T-helper 17 cell (primary cell): ENCODE measurements around the gene MON2. TPM values are rescaled to one million over a fixed set of nuclear protein-coding genes. Genes with fewer than 3 reads are reported as not detected.
"Not testable (repeated sequence)": the region's sequence is repeated elsewhere in the genome, so short reads cannot be mapped to it uniquely, and the experiment has no call there.

ENCODE experiments used
- ATAC-seq: fragments of 150-1000 bp; cut with Tn5 transposase; 2 replicates; pipeline ENCODE4 v1.10.0; 2021; ENCODE audit warnings: mild to moderate bottlenecking, moderate library complexity
- DNase-seq, 3 donors: peaks; one replicate each; pipeline versions ENCODE4 v3.0.0 to v3.0.0-alpha.2; 2020 to 2021
- H3K9me3 ChIP-seq: one replicate; pipeline ENCODE4 v1.7.0; 2013; ENCODE audit warnings: low read length, mild to moderate bottlenecking; ENCODE audit not compliant: control insufficient read depth, poor library complexity, severe bottlenecking
- H3K27ac Mint-ChIP-seq: one replicate; pipeline ENCODE4 v1.8.0; 2022; ENCODE audit warnings: mild to moderate bottlenecking, moderate library complexity, mixed read lengths
- H3K27me3 Mint-ChIP-seq: one replicate; pipeline ENCODE4 v1.8.0; 2022; ENCODE audit warnings: mixed read lengths
- H3K36me3 Mint-ChIP-seq: one replicate; pipeline ENCODE4 v1.8.0; 2022; ENCODE audit warnings: low read depth, mixed read lengths
- H3K4me1 Mint-ChIP-seq: one replicate; pipeline ENCODE4 v1.8.0; 2022; ENCODE audit warnings: mild to moderate bottlenecking, mixed read lengths
- H3K4me3 Mint-ChIP-seq: one replicate; pipeline ENCODE4 v1.8.0; 2022; ENCODE audit warnings: mild to moderate bottlenecking, moderate library complexity, mixed read lengths
- total RNA-seq, 4 donors: library from RNA in 2 of 4; stranded (reverse) in 2 of 4; gene quantifications; one replicate each; pipeline ENCODE4 v1.2.3 and lab custom pipeline; 2022 to 2026

Gene MON2, protein sequence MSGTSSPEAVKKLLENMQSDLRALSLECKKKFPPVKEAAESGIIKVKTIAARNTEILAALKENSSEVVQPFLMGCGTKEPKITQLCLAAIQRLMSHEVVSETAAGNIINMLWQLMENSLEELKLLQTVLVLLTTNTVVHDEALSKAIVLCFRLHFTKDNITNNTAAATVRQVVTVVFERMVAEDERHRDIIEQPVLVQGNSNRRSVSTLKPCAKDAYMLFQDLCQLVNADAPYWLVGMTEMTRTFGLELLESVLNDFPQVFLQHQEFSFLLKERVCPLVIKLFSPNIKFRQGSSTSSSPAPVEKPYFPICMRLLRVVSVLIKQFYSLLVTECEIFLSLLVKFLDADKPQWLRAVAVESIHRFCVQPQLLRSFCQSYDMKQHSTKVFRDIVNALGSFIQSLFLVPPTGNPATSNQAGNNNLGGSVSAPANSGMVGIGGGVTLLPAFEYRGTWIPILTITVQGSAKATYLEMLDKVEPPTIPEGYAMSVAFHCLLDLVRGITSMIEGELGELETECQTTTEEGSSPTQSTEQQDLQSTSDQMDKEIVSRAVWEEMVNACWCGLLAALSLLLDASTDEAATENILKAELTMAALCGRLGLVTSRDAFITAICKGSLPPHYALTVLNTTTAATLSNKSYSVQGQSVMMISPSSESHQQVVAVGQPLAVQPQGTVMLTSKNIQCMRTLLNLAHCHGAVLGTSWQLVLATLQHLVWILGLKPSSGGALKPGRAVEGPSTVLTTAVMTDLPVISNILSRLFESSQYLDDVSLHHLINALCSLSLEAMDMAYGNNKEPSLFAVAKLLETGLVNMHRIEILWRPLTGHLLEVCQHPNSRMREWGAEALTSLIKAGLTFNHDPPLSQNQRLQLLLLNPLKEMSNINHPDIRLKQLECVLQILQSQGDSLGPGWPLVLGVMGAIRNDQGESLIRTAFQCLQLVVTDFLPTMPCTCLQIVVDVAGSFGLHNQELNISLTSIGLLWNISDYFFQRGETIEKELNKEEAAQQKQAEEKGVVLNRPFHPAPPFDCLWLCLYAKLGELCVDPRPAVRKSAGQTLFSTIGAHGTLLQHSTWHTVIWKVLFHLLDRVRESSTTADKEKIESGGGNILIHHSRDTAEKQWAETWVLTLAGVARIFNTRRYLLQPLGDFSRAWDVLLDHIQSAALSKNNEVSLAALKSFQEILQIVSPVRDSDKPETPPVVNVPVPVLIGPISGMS (N-terminal part only)
- 10 to 100 TPM; 62.2 to 71.0 TPM for total RNA-seq
- 122 to 129 reads per million in 2 donors for total RNA-seq (lab: John Stamatoyannopoulos, UW)

DNA sequence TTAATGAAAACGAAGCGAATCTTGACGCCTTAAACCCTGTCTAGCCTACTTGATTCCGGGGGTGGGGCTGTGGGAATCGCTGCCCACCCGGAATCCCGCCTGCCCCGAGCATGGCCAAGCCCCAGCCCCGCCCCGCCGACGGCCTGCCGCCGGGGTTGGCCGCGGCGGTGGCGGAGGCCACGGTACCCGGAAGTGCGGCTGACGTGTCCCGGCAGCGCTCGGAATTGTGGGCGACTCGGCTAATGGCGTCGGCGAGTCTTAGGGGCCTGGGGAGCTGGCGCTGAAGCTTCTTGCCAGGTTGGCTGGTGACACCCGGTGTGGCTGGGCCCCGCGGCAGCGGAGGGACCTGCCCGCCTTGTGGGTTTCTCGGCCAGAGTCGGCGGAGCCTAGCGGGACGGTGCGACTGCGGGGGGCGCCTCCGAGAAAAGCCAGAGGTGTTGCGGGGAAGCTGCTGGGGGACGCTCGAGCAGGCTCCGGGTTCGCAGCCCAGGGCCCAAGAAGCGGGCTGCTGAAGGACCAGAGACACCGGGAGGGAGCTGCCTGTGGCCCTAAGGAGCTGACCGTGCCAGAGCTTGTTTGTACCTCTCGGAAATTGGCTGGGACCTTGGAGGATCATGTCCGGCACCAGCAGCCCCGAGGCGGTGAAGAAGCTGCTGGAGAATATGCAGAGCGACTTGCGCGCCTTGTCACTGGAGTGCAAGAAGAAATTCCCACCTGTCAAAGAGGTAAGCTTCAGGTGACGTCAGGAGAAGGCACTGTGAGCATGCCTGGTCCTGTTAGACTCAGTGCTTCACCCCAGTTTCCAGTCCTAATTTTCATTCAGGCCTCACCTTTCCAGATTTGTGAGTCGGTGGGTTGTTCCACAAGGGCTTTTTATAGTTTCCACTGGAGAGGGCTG is at the start of gene MON2:
TSS of gene MON2 (plus strand) at position 233 of the 898 bp plus-strand sequence. CDS start at position 615, 382 bp downstream.
- H3K4me1 Mint-ChIP-seq: peaks cover 14% of the 10 kb centered on the region
- DNase-seq (peak; percentile 74 to 90 (median 84)), ATAC-seq (peak; percentile 98)
- no peaks in the 10 kb centered on the region for H3K36me3 Mint-ChIP-seq
- peak within 1 kb of the TSS; percentile 99 for H3K27ac Mint-ChIP-seq
- H3K9me3 ChIP-seq: no peaks in the 10 kb centered on the region
- H3K27me3 Mint-ChIP-seq: no peaks in the 10 kb centered on the region
- peak within 1 kb of the TSS; percentile 98 for H3K4me3 Mint-ChIP-seq

DNA sequence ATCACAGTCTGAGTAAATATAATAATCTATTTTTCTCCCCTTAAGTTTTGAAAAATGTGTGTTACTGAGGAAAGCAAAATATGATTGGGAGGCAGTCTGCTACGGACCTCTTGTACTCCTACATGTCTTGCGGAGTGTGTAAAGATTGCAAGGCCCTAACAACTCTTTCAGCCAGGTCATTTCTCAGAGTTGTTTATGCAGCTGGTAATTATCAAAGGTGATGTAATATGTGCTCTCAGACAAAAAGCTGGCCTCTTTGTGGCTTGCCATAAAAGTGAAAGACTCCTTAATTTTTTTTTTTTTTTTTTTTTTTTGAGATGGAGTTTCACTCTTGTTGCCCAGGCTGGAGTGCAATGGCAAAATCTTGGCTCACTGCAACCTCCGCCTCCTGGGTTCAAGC is 40.5 kb upstream of the MON2 start:
- peaks cover 2% of the 10 kb centered on the region for H3K4me1 Mint-ChIP-seq
- peaks cover 16% of the 10 kb centered on the region for H3K27me3 Mint-ChIP-seq
- H3K27ac Mint-ChIP-seq: no peak overlapping the region
- no peak overlapping the region for H3K4me3 Mint-ChIP-seq
- ATAC-seq: no peak
- no peaks in the 10 kb centered on the region for H3K36me3 Mint-ChIP-seq
- H3K9me3 ChIP-seq: no peaks in the 10 kb centered on the region
- no peak for DNase-seq

DNA sequence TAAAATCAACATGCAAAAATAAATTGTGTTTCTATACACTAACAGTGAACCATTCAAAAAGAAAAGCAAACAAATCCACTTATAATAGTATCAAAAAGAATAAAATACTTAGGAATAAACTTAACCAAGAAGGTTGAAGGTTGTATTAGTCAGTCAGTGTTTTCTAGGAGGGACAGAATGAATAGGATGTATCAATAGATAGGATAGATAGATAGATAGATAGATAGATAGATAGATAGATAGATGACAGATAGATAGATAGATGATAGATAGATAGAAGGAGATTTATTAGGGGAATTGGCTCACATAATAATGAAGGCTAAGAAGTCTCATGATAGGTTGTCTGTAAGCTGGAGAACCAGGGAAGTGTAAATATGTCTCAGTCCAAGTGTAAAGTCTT is 37.2 kb upstream of the MON2 start:
- no peak overlapping the region for H3K4me3 Mint-ChIP-seq
- peaks cover 29% of the 10 kb centered on the region for H3K27me3 Mint-ChIP-seq

GRCh38 chr12:62434494-62435302 is 31.9 kb upstream of the MON2 start:
- Mint-ChIP-seq H3K4me1 (peaks cover 17% of the 10 kb centered on the region), H3K27ac (peak overlapping the region; percentile 57), H3K36me3 (no peaks in the 10 kb centered on the region), H3K27me3 (peaks cover 58% of the 10 kb centered on the region), H3K4me3 (peak overlapping the region; percentile 93)
- peak; percentile 44 for ATAC-seq
- no peak for DNase-seq
- no peaks in the 10 kb centered on the region for H3K9me3 ChIP-seq

More for the DNA sequence above, 37.2 kb upstream of the MON2 start:
- no peaks in the 10 kb centered on the region for H3K9me3 ChIP-seq
- H3K4me1 Mint-ChIP-seq: peaks cover 2% of the 10 kb centered on the region
- DNase-seq (no peak), ATAC-seq (no peak)
- no peaks in the 10 kb centered on the region for H3K36me3 Mint-ChIP-seq
- H3K27ac Mint-ChIP-seq: no peak overlapping the region

DNA sequence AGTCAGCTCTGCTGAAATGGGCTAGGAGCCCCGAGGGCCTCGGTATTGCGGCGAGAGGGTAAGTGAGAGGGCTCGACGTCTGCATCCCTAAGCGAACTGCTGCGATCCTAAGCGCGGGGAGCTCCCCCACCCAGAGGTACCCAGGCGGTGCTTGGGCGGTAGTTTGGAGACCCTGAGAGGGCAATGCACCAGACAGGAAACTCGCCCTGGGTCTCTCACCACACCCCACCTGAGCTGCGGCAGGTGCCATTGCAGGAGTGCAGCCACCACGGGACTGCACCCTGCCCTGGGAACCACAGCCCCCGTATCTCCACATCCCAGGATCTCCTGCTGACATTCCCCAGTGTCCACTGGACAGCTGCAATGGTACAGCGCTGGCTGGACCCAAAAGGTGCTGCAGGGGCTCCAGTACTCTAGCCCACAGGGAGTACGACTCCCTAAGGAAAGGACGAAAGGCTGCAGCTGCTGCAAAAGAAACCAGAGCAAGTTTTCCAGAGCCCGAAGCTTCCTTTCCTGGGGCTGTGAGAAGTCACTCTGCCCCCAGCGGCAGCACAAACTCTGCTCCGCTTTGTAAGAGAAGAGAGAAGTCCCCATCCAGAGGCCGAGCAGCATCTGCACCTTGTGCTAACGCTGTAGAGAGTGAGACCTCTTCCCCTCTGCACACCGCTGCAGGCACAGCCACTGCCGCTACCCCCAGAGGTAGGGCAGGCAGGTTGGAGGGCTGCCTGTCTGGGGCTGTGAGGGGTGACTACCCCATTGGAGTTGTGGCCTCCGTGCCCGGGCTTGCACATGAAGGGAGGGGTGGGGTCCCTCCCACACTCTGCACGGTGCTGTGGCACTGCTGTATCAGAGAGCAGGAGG is 31.1 kb upstream of the MON2 start:
- DNase-seq (peak in 1 of 3 donors; percentile 12), ATAC-seq (peak; percentile 74)
- Mint-ChIP-seq H3K36me3 (no peaks in the 10 kb centered on the region), H3K4me3 (peak overlapping the region; percentile 93), H3K27ac (peak overlapping the region; percentile 57), H3K4me1 (peaks cover 17% of the 10 kb centered on the region), H3K27me3 (peaks cover 50% of the 10 kb centered on the region)
- H3K9me3 ChIP-seq: no peaks in the 10 kb centered on the region

DNA sequence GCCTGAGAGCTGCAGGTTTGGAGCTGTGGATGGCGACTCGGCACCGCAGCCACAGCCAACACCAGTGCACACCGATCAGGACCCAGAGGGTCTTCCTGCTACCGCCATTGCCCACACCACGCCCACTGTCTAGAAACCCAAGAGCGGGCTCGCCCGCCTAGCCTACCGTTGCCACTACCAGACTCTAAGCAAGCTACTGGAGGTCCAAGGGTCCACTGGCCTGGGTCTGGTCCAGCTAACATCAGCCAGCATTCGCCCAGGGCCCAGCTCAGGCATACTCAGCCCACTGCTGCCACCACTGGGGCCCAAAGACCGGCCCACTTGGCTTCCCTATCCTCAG is 30.5 kb upstream of the MON2 start:
- no peak for ATAC-seq
- H3K27ac Mint-ChIP-seq: no peak overlapping the region
- DNase-seq: no peak

DNA sequence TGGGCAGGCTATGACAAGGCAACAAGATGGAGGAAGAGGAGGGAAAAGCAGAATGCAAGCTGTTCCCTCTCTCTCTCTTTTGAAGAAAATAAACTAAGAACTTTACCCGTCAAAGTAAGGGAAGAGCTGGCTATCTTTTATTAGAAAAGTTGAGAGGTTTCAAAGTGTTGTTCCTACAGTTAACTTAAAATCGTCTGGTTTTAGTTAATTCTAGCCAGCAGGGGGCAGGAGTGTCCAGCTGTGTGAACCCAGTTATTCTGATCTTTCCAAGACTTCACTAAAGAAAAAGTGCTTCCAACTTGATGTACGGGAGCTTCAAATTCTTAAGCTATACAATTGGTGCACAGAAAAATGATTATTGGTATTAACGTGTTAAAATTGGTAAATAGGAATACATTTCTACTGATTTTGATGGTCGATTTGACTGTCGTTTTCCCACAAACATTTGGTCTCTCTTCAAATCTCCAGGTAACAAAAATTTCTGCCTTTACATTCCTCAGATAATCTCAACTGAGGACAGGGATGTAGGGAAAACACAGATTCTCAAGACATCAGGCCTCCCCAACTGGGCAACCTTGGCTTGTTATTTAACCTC is 28.4 kb upstream of the MON2 start:
- peaks cover 35% of the 10 kb centered on the region for H3K27me3 Mint-ChIP-seq
- H3K4me1 Mint-ChIP-seq: peaks cover 15% of the 10 kb centered on the region

More for the DNA sequence above, 30.5 kb upstream of the MON2 start:
- Mint-ChIP-seq H3K4me3 (peak overlapping the region; percentile 93), H3K36me3 (no peaks in the 10 kb centered on the region), H3K27me3 (peaks cover 44% of the 10 kb centered on the region), H3K4me1 (peaks cover 15% of the 10 kb centered on the region)
- no peaks in the 10 kb centered on the region for H3K9me3 ChIP-seq

DNA sequence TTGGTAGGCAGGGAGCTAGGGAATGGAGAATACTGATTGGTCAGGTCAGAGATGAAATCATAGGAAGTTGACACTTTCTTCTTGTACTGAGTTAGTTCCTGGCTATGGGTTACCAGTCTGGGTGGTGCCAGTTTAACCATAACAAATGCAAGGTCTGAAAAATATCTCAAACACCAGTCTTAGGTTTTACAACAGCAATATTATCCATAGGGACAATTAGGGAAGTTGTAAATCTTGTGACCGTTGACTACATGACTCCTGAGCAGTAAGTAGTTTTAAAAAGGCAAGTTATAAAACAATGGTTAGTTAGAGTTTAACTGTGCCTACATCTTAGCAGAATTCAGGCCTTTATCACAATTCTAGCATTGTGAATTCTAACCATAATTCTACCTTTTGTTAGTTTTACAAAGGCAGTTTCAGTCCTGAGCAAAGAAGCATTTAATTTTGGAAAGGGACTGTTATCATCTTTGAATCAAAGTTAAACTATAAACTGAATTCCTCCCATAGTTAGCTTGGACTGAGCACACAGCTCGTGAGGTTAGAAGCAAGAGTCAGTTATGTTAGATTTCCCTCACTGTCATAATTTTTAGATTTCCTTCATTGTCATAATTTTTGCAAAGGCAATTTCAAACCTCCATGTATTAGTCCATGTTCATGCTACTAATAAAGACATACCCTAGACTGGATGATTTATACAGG is 19.7 kb upstream of the MON2 start:
- no peak for ATAC-seq
- H3K9me3 ChIP-seq: no peaks in the 10 kb centered on the region
- Mint-ChIP-seq H3K27ac (no peak overlapping the region), H3K4me1 (no peaks in the 10 kb centered on the region), H3K4me3 (no peak overlapping the region), H3K36me3 (no peaks in the 10 kb centered on the region), H3K27me3 (peaks cover 6% of the 10 kb centered on the region)
- no peak for DNase-seq

More for the DNA sequence above, 28.4 kb upstream of the MON2 start:
- H3K4me3 Mint-ChIP-seq: no peak overlapping the region
- DNase-seq (peak in 2 of 3 donors; percentile 17 to 27), ATAC-seq (peak; percentile 46)
- H3K9me3 ChIP-seq: peaks cover 2% of the 10 kb centered on the region
- no peak overlapping the region for H3K27ac Mint-ChIP-seq
- H3K36me3 Mint-ChIP-seq: no peaks in the 10 kb centered on the region

GRCh38 chr12:62448436-62448835 is 18.2 kb upstream of the MON2 start:
- Mint-ChIP-seq H3K4me3 (no peak overlapping the region), H3K27me3 (peaks cover 12% of the 10 kb centered on the region), H3K36me3 (no peaks in the 10 kb centered on the region), H3K27ac (no peak overlapping the region), H3K4me1 (no peaks in the 10 kb centered on the region)
- DNase-seq (no peak), ATAC-seq (no peak)
- no peaks in the 10 kb centered on the region for H3K9me3 ChIP-seq

- H3K4me3 Mint-ChIP-seq, ATAC-seq, H3K4me1 Mint-ChIP-seq, H3K9me3 ChIP-seq, H3K36me3 Mint-ChIP-seq, DNase-seq, H3K27ac Mint-ChIP-seq: not testable (repeated sequence)
- H3K27me3 Mint-ChIP-seq: peaks cover 11% of the 10 kb centered on the region
Measured at GRCh38 chr12:62455429-62455828, 11.2 kb upstream of the MON2 start.
